H4 (cell line): Measurements from ENCODE around the gene TBX21. TPM values are rescaled to one million over a fixed set of nuclear protein-coding genes. Genes with fewer than 3 reads are reported as not detected.

Experiments
- DNase-seq: peaks from one replicate; pipeline ENCODE4 v3.0.0-alpha.2; 2015; ENCODE audit warnings: low spot score
- total RNA-seq: library from RNA; depleted of rRNA; stranded (reverse); fragments of >200 nt; shearing (Covaris generic); gene quantifications from 2 replicates; pipeline ENCODE4 v1.2.3, GENCODE V29; 2014

Gene TBX21
- total RNA-seq, 1 experiment from 2014 or later: 0.10 TPM

DNA sequence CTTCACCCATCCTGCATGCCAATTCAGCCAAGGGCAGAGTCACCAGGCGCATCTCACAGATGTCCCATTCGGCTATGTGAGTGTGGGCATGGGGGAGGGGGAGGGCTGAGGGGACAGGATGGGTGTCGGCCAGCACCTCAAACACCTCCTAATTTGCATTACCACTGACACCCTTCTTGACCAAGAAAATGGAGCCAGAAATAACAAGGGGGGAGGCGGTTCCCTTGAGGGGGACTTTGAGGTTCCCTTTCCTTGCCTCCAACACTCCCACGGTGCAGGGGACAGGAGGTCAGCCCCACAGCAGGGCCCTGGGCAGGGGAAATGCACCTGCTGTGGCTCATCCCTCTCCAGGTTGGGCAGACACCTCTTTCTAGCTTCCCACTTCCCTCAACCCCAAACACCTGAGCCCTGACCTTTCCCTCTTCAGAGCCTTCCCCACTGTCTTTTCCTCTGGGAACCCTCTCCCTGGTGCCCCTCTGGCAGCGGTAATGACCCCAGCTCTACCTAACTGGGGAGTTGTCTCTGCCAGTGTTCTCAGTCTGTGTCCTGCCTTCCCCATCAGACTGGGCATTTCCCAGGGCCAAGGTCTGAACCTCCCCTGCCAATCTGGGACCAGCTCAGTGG lies 18.2 kb upstream of the TBX21 start:
- no peak for DNase-seq

DNA sequence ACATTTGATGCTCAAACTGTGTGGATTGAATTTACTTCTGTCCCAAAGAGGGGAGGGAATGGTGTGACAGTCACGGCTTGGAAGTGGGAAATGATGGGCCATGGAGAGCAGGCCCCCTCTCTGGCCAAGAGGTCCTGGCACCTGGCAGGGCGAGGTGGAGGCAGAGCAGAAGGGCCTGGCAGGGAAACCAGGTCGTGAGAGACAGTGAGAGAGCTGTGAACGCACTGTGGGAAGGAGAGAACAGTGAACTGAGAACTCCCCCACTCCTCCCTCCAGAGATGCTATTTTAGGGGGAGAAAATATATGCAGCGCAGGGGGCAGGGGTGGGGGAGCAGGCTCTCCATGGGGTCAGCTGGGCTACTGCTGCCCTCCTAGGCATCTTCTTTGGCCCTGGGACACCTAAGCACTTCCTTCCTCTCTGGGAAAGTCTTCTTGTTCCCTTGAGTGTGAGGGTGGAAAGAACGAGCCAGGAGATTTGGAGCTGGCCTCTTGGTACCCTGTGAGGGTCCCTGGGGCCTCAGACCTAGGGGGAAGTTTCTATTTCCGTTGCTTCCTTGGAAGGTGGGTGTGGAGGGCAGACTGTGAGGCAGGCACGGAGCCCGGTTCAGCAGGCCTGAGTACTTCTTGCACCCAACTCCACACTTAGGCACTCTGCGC lies 17.2 kb upstream of the TBX21 start:
- no peak for DNase-seq

DNA sequence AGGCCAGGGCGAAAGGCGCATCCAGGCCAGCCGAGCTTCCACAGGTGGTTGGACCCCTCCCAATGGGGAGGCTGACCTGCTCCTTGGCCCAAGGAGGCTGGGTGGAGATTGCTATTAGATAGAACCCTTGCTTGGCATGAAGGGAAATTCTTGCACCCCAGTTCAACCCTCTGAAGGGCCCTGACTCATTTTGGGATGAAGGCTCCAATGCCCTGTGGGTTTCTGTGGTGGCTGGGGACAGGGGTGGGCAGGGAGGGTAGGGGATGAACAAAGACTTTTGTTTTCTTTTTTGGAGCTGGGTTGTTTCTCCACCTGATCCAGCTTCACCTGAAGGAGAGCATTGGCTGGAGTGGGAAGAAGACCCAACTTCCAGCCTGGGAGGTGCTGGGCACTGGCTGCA lies 16.7 kb upstream of the TBX21 start:
- DNase-seq: no peak

DNA sequence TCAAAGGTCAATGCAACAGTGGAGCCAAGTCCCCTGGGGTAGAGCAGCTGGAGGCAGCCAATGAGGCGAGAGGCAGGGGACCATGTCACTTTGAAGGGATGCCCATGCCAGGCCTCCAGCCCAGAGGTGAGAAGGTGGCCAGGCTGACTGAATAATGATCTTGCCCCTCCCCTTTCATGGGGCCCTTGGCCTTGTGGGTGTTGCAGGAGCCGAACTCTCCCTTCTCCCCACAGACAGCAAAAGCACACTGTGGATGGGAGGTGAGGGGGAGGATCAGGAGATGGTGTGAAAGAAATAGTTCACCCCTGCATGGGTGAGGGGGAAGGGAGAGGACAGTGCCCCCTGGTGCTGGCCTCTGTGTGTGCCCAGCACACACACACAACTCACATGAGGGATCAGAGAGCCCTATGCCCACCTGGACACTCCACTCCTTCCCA lies 15.8 kb upstream of the TBX21 start:
- no peak for DNase-seq

DNA sequence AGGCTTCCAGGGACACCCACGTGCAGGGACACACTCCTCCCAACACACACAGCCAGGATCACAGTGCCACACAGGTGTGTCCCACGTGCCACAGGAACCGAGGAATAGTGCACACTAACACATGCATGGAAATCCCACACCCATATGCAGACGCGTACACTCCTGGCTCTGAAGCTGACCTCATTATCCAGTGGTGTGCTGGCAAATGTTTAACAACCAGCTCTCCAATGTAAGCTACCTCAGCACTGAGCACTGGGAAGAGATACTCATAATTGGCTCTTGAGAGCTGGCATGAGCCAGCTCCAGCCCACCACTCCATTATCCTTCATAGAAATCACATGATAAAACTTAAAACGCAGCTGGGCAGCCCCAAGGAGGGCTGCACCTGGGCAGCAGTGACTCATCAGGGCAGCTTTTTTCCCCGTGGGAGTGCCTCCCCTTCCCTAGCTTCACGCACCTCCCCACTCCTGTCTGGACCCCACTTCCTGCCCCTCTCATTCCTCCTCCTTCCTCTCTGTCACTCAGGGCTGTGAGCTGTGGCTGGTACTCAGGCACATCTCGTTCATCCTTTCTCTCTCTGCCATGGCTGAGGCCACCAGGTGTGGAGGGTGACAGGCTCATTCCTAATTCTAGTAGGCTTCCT lies 14.9 kb upstream of the TBX21 start:
- peak; percentile 71 for DNase-seq

DNA sequence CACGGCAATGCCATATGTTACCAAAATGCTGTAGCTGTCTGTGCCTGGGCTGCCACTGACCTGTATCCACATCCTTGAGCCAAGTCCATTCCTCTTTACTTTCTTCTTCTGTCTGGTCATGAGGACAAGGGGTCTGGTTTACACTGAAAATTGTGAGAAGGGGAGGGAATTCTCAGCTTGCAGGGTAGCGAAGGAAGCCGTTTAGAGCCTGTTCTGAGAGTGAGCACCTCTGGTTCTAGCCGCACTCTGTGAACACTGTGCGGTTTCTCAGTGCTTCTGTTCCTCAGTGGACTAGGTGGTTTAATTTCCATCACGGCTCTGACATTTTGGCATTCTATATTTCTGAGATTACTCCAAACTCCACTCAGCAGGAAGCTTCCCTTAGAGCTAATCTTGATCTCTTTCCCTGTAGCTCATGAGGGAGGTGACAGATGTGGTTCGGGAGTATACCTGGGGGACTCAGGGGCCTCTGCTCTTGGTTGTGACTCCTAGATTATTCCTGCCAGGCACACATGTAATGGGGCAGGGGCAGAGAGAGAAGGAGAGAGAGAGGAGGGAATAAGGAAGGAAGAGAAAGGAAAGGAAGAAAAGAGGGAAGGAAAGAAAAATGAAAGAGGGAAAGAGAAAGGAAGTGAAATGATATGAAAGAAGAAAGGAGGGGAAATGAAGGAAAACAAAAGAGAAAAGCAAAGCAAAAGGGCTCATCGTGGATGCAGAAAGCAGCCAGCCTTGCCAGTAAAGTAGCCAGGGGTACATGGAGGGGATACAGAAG lies 14.2 kb upstream of the TBX21 start:
- no peak for DNase-seq

DNA sequence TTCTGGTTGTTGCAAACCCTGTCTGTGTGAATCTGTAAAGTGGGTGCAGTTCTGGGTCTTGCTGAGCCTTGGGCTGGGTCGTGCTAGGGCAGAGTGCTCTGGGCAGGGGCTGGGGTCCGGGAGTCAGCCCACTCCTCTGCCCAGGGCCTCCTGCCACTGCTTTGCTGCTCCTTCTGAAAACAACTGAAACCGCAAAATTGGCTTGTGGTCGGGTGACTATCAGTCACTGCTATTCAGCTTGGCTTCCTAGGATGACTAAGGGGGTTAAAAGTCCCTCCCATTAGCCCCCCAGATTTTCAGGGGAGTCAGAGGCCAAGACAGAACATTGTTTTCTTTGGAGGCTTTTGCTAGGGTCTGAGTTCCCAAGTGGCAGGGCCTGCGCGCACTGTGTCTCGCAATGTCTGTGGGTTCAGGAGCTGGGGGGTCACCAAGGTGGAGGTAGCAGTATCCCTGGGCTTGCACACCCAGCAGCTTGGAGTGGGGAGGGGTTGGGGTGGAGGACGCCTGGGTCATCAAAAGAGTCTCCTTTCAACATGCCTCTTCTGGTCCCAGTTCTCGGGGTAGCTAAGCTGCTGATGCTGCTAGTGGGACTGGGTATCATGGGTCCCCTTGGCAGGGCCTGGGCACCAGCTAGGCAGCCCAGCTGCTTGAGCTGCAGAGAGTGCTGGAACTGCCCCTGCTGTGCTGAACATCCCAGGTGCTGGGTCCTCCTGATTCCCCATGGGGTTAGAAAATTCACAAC lies 13.5 kb upstream of the TBX21 start:
- DNase-seq: peak; percentile 88

DNA sequence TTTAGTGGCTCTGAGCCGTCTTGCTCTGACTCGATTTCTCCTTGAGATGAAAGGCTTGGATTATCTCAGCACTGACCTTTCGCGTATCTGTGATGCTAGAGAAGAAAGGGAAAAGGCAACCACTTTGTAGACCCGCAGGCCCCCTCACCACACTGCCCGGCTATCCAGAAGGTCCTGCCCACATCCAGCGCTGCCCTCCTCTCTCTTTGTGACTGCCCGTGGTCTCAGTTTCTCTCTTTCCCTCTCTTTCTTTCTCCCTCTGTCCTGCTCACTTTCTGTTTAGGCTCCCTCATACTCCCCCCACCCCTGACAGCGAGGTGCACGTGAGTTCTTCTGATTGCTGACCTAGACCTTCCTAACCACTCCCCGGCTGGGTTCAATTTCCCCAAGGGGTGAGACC lies 12.8 kb upstream of the TBX21 start:
- no peak for DNase-seq

DNA sequence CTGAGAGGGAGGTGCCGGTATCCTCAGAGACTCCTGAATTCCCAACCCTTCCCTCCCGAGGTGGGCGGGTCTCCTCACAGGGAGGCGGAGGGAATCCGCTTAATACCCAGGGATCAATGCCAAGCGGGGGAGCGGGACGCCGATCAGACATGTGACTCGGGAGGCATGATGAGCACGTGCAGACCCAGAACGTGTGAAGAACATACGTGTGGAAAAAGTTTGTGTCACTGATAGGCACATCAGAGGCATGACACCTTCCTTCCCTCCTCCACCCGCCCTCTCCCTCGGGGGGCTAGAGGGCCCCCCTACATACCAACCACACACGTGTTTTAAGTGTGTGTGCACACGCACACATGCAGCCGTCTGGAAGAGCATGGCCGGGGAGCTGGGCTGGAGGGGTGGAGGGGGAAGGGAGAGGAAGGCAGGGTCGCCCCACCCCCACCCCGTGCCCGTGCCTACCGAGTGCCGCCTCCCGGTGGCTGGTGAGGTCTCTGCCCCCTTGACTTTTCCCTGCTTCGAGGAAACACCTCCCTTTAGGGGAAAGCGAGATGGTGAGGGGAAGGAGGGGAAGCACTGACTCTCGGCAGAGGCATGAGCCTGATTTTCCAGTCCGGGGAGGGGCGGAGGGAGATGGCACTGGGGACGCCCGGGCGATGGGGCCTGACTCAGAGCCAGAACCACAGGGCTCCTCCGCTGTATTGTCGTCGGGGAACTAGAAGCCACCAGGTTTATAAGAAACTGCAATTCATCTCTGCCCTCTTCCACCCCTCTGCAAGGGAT lies 12.1 kb upstream of the TBX21 start:
- peak; percentile 80 for DNase-seq

DNA sequence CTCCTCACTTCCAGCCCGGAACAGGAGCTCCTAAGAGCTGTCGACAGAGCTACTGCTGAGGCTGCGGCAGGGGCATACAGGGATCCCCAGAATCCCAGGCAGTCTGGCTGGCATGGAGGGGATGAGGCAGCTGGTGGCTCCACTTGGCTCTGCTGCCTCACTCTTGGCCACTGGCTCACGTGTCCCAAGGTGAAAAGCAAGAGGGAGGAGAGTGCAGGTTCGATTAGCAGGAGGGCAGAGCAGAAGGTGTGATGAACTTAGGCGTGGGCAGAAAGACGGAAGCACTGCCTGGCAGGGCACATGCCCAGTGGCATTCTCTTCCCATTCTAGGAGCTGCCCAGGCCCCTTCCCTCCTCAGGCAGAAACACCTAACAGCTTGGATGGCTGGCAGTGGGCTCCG lies 11.3 kb upstream of the TBX21 start:
- no peak for DNase-seq

DNA sequence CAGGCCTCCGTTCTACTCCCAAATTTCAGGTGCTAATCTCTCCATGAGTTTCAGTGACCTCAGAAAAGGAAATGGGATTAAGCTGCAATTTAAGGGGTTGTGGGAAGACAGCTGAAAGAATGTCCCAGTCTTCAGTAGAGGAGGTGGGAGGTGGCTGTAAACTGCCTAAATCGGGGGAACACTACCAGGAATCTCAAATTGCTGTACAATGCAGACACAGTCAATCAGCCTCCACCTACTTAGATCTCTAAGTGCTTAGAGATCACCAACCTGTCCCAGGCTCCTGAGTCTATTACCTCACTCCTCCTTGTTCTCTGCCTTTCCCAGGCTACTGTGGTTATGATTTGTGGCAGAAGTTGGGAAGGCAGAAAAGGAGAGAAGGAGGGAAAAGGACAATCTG lies 8.3 kb upstream of the TBX21 start:
- no peak for DNase-seq

DNA sequence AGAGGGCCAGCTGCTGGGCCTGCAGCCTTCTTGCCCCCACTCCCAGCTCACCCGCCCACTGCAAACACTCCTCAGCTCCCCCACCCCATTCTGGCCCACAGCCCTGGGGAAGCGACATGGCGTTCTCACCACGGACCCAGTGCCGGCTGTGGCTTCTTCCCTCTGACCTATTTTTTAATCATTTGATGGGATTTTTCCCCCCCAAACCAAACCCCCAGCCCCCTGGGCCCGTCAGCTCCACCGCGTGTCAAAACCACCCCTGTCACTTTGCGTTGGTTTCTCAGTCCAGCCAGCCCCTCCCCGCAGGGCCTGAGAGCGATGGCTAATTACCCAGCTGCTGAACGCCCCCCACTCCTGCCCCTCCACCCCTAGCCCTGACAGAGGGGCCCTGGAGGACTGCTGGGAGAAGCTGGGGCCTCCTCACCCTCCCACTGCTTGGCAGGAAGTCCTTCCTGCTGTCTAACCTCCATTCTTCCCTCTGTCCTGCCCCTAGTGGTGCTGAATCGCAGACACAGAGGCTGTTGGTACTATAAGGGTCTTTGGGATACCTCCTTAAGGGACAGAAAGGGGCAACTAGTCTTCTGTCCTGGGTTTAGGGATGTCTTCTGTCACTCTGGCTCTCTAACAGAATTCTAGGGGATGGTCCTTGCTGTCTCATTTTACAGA lies 7.5 kb upstream of the TBX21 start:
- DNase-seq: no peak

DNA sequence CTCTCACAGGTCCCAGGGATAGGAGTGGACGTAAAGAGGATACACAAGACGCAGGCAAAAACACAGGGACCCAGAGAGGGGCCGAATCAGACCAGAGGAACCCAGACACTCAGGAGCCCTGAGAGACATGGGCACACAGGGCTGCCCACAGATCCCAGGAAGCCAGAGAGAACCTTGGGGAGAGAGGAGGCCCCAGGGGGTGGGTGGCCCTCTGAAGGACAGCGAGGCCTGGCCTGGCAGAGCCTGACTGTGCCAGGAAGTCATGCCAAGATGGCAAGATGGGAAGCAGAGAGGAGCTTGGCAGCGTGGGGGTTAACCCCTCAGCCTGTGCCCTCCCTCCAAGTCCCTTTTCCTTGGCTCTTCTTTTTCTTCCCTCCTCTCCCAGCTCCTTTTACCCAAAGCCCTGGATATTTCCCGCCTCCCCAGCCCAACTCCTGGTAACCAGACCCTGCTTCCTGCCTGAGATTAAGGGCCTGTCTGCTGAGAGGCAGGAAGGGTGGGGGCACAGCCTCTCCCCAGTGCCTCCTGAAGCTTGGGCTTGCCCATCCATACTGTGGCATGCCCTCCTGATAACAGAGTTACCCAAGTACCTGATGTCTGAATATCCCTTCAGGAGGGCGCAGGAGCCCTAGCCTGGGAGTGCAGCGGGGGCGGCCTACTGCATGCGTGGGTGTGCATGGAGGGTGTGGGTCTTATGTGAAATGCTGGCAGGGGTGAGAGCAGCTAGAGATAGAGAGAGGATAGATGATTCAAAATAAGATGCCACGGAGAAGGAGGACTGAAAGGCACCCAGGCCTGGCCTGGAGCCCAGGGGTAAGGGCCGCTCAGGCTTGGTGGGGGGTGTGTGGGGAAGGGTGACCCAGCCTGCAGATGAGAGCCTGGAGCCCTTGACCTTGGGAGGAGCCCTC lies 6.0 kb upstream of the TBX21 start:
- no peak for DNase-seq

DNA sequence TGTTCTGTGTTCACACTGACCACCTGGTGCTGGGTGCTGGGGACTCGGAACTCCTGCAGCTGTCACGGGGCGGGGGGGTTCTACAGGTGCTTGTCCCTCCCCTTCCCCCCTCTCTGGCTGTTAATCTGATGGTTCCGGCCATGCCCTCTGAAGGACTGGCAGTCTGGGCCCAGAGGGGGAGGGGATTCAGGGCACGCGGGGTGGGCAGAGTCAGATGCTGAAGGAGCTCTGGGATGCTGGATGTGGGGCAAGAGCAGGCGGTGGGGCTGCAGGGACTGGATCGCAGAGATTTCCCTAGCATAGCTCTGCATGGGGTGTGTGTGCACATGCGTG lies 5.4 kb upstream of the TBX21 start:
- no peak for DNase-seq

DNA sequence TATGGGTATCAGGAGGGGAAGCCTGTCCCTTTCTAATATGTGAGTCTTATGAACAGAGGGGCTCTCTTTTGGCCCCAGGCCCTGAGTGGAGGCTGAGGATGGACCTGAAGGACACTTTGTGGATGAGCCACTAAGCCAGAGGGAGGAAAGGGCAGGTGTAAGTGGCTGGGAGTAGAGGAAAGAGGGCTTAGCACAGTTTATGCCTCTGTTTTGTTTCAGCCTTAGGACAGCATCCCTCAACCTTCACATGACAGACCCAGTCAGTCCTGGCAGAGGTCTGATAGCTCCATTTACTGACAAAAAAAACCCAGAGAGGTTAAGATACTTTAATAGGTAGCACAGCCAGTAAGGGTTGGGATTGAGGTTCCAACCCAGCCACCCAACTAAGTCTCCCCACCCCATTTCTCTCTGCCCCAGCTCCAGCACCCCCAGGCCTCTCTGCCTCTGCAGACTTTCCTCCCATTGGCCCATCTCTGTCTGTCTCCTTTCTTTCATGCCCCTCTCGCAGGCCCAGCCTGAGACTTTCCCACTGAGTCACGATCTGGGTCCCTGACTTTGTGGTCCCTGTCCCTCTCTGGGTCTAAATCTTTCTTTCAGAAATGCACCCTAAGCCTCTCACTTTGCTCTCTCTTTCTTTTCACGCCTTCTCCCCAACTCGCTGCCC lies 4.7 kb upstream of the TBX21 start:
- no peak for DNase-seq

DNA sequence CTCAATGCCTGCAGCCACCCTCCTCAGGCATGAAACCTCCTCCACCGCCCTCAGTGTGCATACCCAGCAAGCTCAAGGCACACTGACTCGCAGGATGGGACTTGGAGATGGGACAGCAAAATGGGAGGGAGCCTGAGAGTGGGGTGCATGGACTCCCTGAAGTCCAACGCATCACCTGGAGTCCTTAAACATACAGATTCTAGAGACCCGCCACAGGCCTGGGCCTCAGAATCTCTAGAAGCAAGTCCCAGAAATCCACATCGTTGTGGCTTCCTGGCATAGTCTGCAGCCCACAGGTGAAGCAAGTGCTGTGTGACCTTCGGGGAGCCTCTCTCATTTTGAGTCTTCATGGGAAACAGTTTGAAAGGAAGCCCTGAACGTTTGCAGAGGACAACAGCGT lies 3.6 kb upstream of the TBX21 start:
- no peak for DNase-seq

DNA sequence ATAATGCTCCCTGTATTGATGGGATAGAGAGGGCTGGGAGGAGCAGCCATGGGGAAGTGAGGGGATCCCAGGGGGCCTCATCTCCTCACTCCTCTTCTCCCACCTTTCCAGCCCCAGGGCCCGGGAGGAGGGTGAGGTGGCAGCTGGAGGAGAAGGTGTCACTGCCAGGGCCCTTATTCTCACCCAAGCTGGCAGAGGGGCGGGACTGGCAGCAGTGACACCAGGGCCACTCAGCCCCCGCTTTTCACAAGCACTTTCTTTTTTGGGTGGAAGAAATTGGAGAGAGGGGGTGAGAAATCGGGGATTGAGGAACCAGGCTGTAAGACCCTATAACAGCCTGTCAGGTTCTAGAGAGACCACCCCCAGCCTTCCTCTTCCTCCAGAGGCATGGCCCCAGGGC lies 2.4 kb upstream of the TBX21 start:
- DNase-seq: no peak

DNA sequence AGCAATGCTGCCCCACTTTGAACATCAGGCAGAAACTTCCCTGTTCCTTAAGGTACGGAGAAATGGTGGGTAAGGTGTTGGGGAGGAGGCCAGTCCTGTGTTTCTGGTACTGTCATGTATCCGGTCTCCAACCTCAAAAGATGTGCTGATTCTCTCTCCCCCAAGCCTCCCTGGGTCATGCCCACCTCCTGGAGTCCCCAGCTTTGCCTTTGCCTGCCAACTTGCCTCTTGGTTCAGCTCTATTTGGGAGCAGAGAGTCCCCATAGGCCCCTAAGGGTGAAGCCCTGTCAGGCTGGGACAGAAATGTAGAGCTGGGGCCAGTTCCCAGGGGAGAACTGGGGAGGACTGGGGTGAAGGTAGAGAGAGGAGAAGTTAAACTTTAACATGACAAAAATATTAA lies 1.6 kb upstream of the TBX21 start:
- DNase-seq: no peak

DNA sequence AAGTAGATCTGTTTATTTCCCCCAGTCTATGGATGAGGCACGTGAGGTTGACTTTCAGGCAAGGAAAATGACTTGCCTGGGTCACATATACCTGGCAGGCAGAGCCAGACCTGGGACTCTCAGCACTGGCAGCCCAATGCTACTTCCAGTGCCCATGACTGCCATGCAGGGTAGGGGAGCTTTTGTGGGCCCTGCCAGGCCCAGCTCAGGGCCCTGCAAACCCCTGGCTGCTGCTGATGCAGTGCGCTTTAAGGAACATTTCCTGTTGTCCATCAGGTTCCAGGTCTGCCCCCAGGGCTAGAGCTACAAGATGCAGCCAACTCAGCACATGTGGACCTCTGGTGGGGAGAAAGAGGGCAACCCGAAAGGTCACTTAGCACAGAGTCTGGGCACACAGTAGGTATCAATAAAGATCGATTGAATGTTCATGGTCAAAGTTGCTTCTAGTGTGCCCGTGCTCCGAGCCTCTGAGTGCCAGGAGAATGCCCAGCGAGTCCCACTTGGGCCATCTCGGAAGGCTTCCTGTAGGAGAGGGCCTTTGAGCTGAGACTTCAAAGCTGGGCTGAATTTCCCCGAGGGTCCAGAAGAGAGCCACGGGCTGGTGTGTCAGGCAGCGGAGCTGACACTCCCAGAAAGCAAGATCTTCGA lies 513 bp upstream of the TBX21 start:
- no peak for DNase-seq
